ENCODE results near the gene PPARA. TPM values are rescaled to one million over a fixed set of nuclear protein-coding genes. Genes with fewer than 3 reads are reported as not detected.

PPARA gene
- total and polyA plus RNA-seq, 11 donors = 21.1 to 96.4 (median 80.4) TPM

DNA sequence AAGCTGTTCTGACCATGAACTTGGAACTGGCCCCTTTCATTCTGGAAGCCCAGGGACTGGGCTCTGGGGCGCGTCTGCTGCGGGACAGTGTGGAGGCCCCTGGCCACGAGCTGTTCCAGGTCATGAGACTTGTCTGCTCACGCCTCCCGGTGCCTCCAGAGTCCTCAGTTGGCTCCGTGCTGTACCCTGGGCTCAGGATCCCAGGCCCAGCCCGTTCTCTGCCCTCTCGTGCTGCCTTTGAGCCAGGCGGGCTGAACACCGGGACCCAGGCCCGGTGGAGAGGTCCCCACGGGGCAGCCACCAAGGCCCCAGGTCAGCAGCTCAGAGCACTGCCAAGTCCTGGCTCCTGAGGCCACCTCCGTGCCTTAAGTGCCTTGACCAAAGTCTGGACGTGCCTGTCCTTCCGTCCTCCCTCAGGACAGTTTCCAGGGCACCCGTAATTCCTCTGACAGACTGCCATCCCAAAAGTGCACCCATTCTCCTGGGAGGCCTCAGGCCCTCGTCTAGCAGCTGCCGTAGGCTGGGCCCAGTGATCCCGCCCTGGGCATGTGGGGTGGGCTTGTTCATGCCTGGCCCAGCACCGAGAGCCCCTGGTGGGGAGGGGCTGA, 36.3 kb upstream of the PPARA start:
- no peak overlapping the region for H3K4me3 ChIP-seq
- no peak for TF ChIP-seq CTCF (IDR thresholded peaks at IDR 0.05)
- no peak for TF ChIP-seq POLR2A (IDR thresholded peaks at IDR 0.05)
- H3K27me3 ChIP-seq = no peaks in the 10 kb centered on the region
- H3K27ac ChIP-seq = peak overlapping the region in 11 of 12 donors; percentile 72 to 86 (median 83)
- DNase-seq = peak in 2 of 5 donors; percentile 63 to 79
- H3K9me3 ChIP-seq = no peaks in the 10 kb centered on the region
- peaks cover 39 to 82% (median 72%) of the 10 kb centered on the region in 12 donors for H3K4me1 ChIP-seq
- peaks cover 0 to 48% (median 38%) of the 10 kb centered on the region in 9 donors for H3K36me3 ChIP-seq
- WGBS, 4 donors = 31 to 39% (median 37%) methylated on average over 9 to 21 of the region's 21 CpGs
- ATAC-seq = peak in 3 of 4 donors; percentile 4 to 31 (median 16)
- intact Hi-C loops (cut with DNase I) = loop anchor here in 6 of 10 donors (2.0 to 10.0 kb wide), 6 partner anchors 37 to 519 kb away; no protein-coding TSS in a partner anchor

DNA sequence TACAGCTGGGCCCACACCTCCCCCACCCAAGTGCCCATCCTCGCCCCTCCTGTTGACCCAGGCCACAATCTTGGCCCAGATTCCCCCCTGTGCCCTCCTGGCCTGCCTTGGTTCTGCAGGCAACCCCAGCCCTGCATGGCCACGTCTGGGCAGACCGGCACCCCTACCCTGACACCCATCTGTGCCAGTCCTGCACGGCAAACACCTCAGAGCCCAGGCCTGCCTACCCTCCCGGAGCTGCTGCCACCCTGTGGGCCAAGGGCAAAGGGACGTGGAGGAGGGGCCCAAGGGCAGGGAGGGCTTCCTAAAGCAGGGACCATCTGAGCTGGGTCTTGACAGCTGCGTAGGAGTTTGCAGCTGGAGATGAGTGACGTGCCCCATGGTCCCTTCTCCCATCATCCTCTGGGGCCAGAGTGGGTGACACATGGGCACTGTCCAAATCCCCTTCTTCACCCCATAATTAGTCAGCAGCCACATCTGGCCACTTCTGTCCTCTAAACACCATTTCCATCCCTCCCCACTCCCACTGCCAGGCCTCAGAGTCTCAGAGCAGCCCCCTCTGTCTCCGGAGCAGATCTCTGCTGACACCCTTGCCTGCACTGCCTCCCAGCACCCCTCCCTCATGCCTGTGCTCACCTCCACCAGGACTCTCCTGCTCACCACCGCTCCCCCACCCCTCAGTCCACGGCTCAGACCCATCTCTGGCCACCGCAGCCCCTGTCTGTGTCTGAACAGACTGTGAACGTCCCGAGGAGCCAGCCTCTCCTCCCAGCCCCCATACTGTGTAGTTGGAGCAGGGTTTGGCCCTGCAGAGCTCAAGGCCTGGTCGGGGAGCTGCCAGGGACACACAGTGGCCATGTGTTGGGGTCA, 35.6 kb upstream of the PPARA start:
- no peaks in the 10 kb centered on the region for H3K9me3 ChIP-seq
- H3K27me3 ChIP-seq = no peaks in the 10 kb centered on the region
- TF ChIP-seq POLR2A (IDR thresholded peaks at IDR 0.05) (no peak), CTCF (IDR thresholded peaks at IDR 0.05) (peak in 1 of 12 donors; percentile 5)
- intact Hi-C loops (cut with DNase I) = loop anchor here in 7 of 10 donors (2.0 to 10.0 kb wide), 6 partner anchors 37 to 520 kb away; no protein-coding TSS in a partner anchor
- no peak overlapping the region for H3K4me3 ChIP-seq
- WGBS, 4 donors = 47 to 54% (median 49%) methylated on average over 11 to 15 of the region's 15 CpGs
- H3K4me1 ChIP-seq = peaks cover 33 to 77% (median 65%) of the 10 kb centered on the region in 12 donors
- peak overlapping the region in 11 of 12 donors; percentile 72 to 86 (median 83) for H3K27ac ChIP-seq
- ATAC-seq (peak in 3 of 4 donors; percentile 0 to 1 (median 0)), DNase-seq (no peak)
- H3K36me3 ChIP-seq = peaks cover 0 to 42% (median 34%) of the 10 kb centered on the region in 9 donors

GRCh38 chr22:46115388-46115678, 35.0 kb upstream of the PPARA start:
- H3K36me3 ChIP-seq = peaks cover 0 to 37% (median 28%) of the 10 kb centered on the region in 9 donors
- no peak for ATAC-seq
- H3K9me3 ChIP-seq = no peaks in the 10 kb centered on the region
- H3K27ac ChIP-seq = peak overlapping the region in 11 of 12 donors; percentile 49 to 86 (median 81)
- 68 to 88% (median 69%) methylated on average over 4 of the region's 4 CpGs for WGBS, 4 donors
- no peak for DNase-seq
- peaks cover 27 to 77% (median 59%) of the 10 kb centered on the region in 12 donors for H3K4me1 ChIP-seq
- TF ChIP-seq POLR2A (IDR thresholded peaks at IDR 0.05) (no peak), CTCF (IDR thresholded peaks at IDR 0.05) (no peak)
- no peaks in the 10 kb centered on the region for H3K27me3 ChIP-seq
- intact Hi-C loops (cut with DNase I) = loop anchor here in 4 of 10 donors (2.0 to 10.0 kb wide), 4 partner anchors 119 to 521 kb away; no protein-coding TSS in a partner anchor
- H3K4me3 ChIP-seq = no peak overlapping the region
